HCT116 (cell line): ENCODE results near the gene ZFR2. TPM values are rescaled to one million over a fixed set of nuclear protein-coding genes. Genes with fewer than 3 reads are reported as not detected.

Experiments
- ATAC-seq: fragments of 200-7000 bp; cut with Tn5 transposase; 2 replicates; pipeline ENCODE4 v1.9.1; 2020; ENCODE audit warnings: mild to moderate bottlenecking, moderate library complexity
- BruUV-seq: library from RNA; stranded (reverse); fragments of 400-500 nt; replicated peaks from 2 replicates; lab custom pipeline; 2021; lab: Mats Ljungman, UMichigan
- CTCF ChIA-PET: fragments of 300-600 bp; sonication (Branson Sonifier 250); formaldehyde crosslinking; loops from one replicate; lab custom pipeline; 2021; ENCODE audit warnings: antibody characterized with exemption; lab: Charles Lee
- POLR2A ChIA-PET: fragments of 300-600, 350-600 bp; sonication (Branson Sonifier 250); formaldehyde crosslinking; loops from one replicate; lab custom pipeline; 2021; ENCODE audit warnings: antibody characterized with exemption; lab: Charles Lee
- RAD21 ChIA-PET, 2 experiments: fragments of 300-600 bp; sonication (Branson Sonifier 250); formaldehyde crosslinking; loops; one replicate each; lab custom pipeline; 2023; ENCODE audit warnings: low total read pairs in 2 of 2; ENCODE audit not compliant: uncharacterized antibody in 2 of 2, unreplicated experiment in 2 of 2, low non-redundant PET in 1 of 2; lab: Charles Lee
- DNase-seq: peaks from one replicate; pipeline ENCODE4 v3.0.0-alpha.2; 2010; ENCODE audit warnings: low read depth, low spot score
- H2AFZ ChIP-seq: fragments of 200-600 bp; shearing (Covaris generic), sonication (generic); 2 replicates; pipeline ENCODE4 v1.6.1; 2017; ENCODE audit warnings: low read depth, mixed run types, mixed read lengths, antibody characterized with exemption, low read length; ENCODE audit not compliant: poor library complexity, severe bottlenecking
- H3K27ac ChIP-seq: 2 replicates; pipeline ENCODE4 v1.5.1; 2012; ENCODE audit warnings: low read depth, low read length
- H3K27me3 ChIP-seq: fragments of 200-600 bp; sonication (generic); 2 replicates; pipeline ENCODE4 v1.6.1; 2016; ENCODE audit warnings: mixed run types, low read length, mixed read lengths; ENCODE audit not compliant: insufficient read depth
- H3K36me3 ChIP-seq, 2 experiments: fragments of 200-500 bp in 1 of 2; fragments of 200-600 bp in 1 of 2; sonication (Bioruptor generic) in 1 of 2; sonication (generic) in 1 of 2; 2 replicates each; pipeline versions ENCODE4 v1.5.1 to v1.6.1; 2014 to 2016; ENCODE audit warnings: low read length in 2 of 2, inconsistent platforms in 1 of 2, mixed read lengths in 1 of 2, mixed run types in 1 of 2; ENCODE audit not compliant: insufficient read depth in 2 of 2, control insufficient read depth in 1 of 2
- H3K4me1 ChIP-seq, 2 experiments: fragments of 200-600 bp in 1 of 2; sonication (generic) in 1 of 2; 2 replicates each; pipeline versions ENCODE4 v1.5.1 to v1.6.1; 2012 to 2017; ENCODE audit warnings: low read length in 2 of 2, inconsistent platforms in 1 of 2, mild to moderate bottlenecking in 1 of 2, mixed read lengths in 1 of 2, mixed run types in 1 of 2, moderate library complexity in 1 of 2; ENCODE audit not compliant: insufficient read depth in 2 of 2, control insufficient read depth in 1 of 2
- H3K4me2 ChIP-seq: fragments of 200-600 bp; sonication (generic); 2 replicates; pipeline ENCODE4 v1.6.1; 2017; ENCODE audit warnings: mixed run types, low read length, mixed read lengths
- H3K4me3 ChIP-seq, 2 experiments: fragments of 200-600 bp in 1 of 2; sonication (generic) in 1 of 2; replicated peaks in 1 of 2; 2 replicates each; pipeline ENCODE4 v1.5.1; 2011 to 2016; ENCODE audit warnings: low read length in 2 of 2, control low read depth in 1 of 2, low read depth in 1 of 2, mild to moderate bottlenecking in 1 of 2, mixed read lengths in 1 of 2, mixed run types in 1 of 2
- H3K79me2 ChIP-seq: fragments of 200-600 bp; sonication (generic); 2 replicates; pipeline ENCODE4 v1.6.1; 2017; ENCODE audit warnings: mild to moderate bottlenecking, mixed run types, low read length, moderate library complexity, mixed read lengths; ENCODE audit not compliant: insufficient read depth
- H3K9ac ChIP-seq: fragments of 200-600 bp; sonication (generic); 2 replicates; pipeline ENCODE4 v1.6.1; 2016; ENCODE audit warnings: low read length, mixed read lengths
- H3K9me2 ChIP-seq: fragments of 200-600 bp; sonication (generic), shearing (Covaris generic); 2 replicates; pipeline ENCODE4 v1.6.1; 2017; ENCODE audit warnings: mixed run types, mild to moderate bottlenecking, moderate library complexity; ENCODE audit not compliant: insufficient read depth
- H3K9me3 ChIP-seq, 2 experiments: fragments of 200-500 bp in 1 of 2; fragments of 200-600 bp in 1 of 2; sonication (Bioruptor generic) in 1 of 2; sonication (generic) in 1 of 2; 2 replicates each; pipeline ENCODE4 v1.6.1; 2014 to 2017; ENCODE audit warnings: low read length in 2 of 2, mixed read lengths in 2 of 2, inconsistent platforms in 1 of 2, low read depth in 1 of 2, mild to moderate bottlenecking in 1 of 2, mixed run types in 1 of 2, moderate library complexity in 1 of 2; ENCODE audit not compliant: control insufficient read depth in 1 of 2, insufficient read depth in 1 of 2
- H4K20me1 ChIP-seq: fragments of 200-600 bp; sonication (generic), shearing (Covaris generic); 2 replicates; pipeline ENCODE4 v1.6.1; 2017; ENCODE audit warnings: mixed run types, mild to moderate bottlenecking, moderate library complexity; ENCODE audit not compliant: insufficient read depth
- ATF3 ChIP-seq: IDR thresholded peaks from 2 replicates; pipeline ENCODE4 v1.6.1; 2012
- CBX3 ChIP-seq: IDR thresholded peaks from 2 replicates; pipeline ENCODE4 v1.6.1; 2012; ENCODE audit warnings: low read depth
- CEBPB ChIP-seq: IDR thresholded peaks from 2 replicates; pipeline ENCODE4 v1.6.1; 2012; ENCODE audit warnings: low read depth
- CTCF ChIP-seq, 3 experiments: fragments of 200-600 bp in 1 of 3; sonication (generic) in 1 of 3; IDR thresholded peaks in 2 of 3; conservative IDR thresholded peaks in 1 of 3; 2 replicates each; pipeline ENCODE4 v1.5.1; 2012 to 2017; ENCODE audit warnings: low read depth in 2 of 3, low read length in 2 of 3, antibody characterized with exemption in 1 of 3, borderline replicate concordance in 1 of 3, control low read depth in 1 of 3, mild to moderate bottlenecking in 1 of 3, mixed read lengths in 1 of 3, mixed run types in 1 of 3, moderate library complexity in 1 of 3; ENCODE audit not compliant: insufficient read depth in 1 of 3
- EGR1 ChIP-seq: IDR thresholded peaks from 2 replicates; pipeline ENCODE4 v1.6.1; 2012; ENCODE audit warnings: low read depth
- ELF1 ChIP-seq: IDR thresholded peaks from 2 replicates; pipeline ENCODE4 v1.6.1; 2012; ENCODE audit warnings: low read depth, borderline replicate concordance
- EZH2 ChIP-seq: fragments of 200-600 bp; sonication (generic); IDR thresholded peaks from 2 replicates; pipeline ENCODE4 v1.6.1; 2017; ENCODE audit warnings: antibody characterized with exemption, mixed run types
- JUND ChIP-seq: IDR thresholded peaks from 2 replicates; pipeline ENCODE4 v1.6.1; 2012
- POLR2A ChIP-seq: IDR thresholded peaks from 2 replicates; pipeline ENCODE4 v1.7.0; 2011; ENCODE audit warnings: borderline replicate concordance; ENCODE audit not compliant: insufficient read depth, insufficient read length; ENCODE audit errors: extremely low read depth
- POLR2AphosphoS5 ChIP-seq: IDR thresholded peaks from 2 replicates; pipeline ENCODE4 v1.6.1; 2011; ENCODE audit warnings: mild to moderate bottlenecking, low read depth, low read length, moderate library complexity
- RAD21 ChIP-seq: IDR thresholded peaks from 2 replicates; pipeline ENCODE4 v1.6.1; 2012; ENCODE audit warnings: low read depth, mild to moderate bottlenecking
- REST ChIP-seq: IDR thresholded peaks from 2 replicates; pipeline ENCODE4 v1.6.1; 2012; ENCODE audit warnings: low read depth
- SRF ChIP-seq: IDR thresholded peaks from 2 replicates; pipeline ENCODE4 v1.6.1; 2012; ENCODE audit warnings: low read depth
- intact Hi-C: fragments of 100-400 bp; cut with micrococcal nuclease; formaldehyde crosslinking; loops from 2 replicates; pipeline ENCODE4 v1.10.0; 2022
- total RNA-seq: library from RNA; stranded (reverse); gene quantifications from one replicate; pipeline ENCODE4 v1.2.1, GENCODE V29; 2021; ENCODE audit not compliant: unreplicated experiment

The ZFR2 gene
- total RNA-seq, 1 experiment from 2014 or later, result 0.34 TPM

GRCh38 chr19:3902317-3902973 lies 33.6 kb upstream of the ZFR2 start:
- Histone ChIP-seq H3K27ac (no peak overlapping the region), H3K79me2 (no peaks in the 10 kb centered on the region), H2AFZ (no peak overlapping the region), H3K27me3 (no peaks in the 10 kb centered on the region), H3K4me1 (no peaks in the 10 kb centered on the region), H3K9ac (no peak overlapping the region), H3K9me3 (no peaks in the 10 kb centered on the region), H4K20me1 (no peaks in the 10 kb centered on the region), H3K4me2 (no peak overlapping the region), H3K4me3 (no peak overlapping the region), H3K36me3 (no peaks in the 10 kb centered on the region), H3K9me2 (no peaks in the 10 kb centered on the region)
- ChIA-PET CTCF (no interaction called here), RAD21 (no interaction called here), POLR2A (no interaction called here)
- TF ChIP-seq CEBPB (no peak), EZH2 (no peak), ELF1 (no peak), POLR2A (no peak), JUND (no peak), EGR1 (no peak), ATF3 (no peak), CBX3 (no peak)
- DNase-seq, result no peak
- BruUV-seq, result no TSS peak
- intact Hi-C loops, result no loop called here
- no peak for ATAC-seq

- intact Hi-C loops, result no loop called here
- Histone ChIP-seq H4K20me1 (no peaks in the 10 kb centered on the region), H3K27me3 (no peaks in the 10 kb centered on the region), H3K27ac (no peak overlapping the region), H3K4me3 (no peak overlapping the region), H2AFZ (no peak overlapping the region), H3K4me2 (no peak overlapping the region), H3K36me3 (no peaks in the 10 kb centered on the region), H3K9ac (no peak overlapping the region), H3K4me1 (no peaks in the 10 kb centered on the region), H3K79me2 (no peaks in the 10 kb centered on the region), H3K9me3 (no peaks in the 10 kb centered on the region), H3K9me2 (no peaks in the 10 kb centered on the region)
- BruUV-seq, result no TSS peak
- ChIA-PET POLR2A (no interaction called here), RAD21 (no interaction called here), CTCF (no interaction called here)
- ATAC-seq (no peak), DNase-seq (no peak)
- no peak for TF ChIP-seq CTCF (IDR thresholded peaks at IDR 0.05 in 2 of 3, conservative IDR thresholded peaks at IDR 0.05 in 1 of 3; ENCODE audit: borderline replicate concordance in 1 of 3, insufficient read depth in 1 of 3, low read depth in 2 of 3, low read length in 2 of 3)
- no peak for TF ChIP-seq ATF3
- no peak for TF ChIP-seq REST
- TF ChIP-seq JUND, result no peak
- no peak for TF ChIP-seq SRF
- TF ChIP-seq ELF1, result no peak
- no peak for TF ChIP-seq POLR2AphosphoS5
- TF ChIP-seq RAD21, result no peak
- TF ChIP-seq POLR2A, result no peak
Observed at GRCh38 chr19:3899531-3900294, 30.9 kb upstream of the ZFR2 start.
